A549 (cell line): ENCODE measurements around the gene PSMB9. TPM values are rescaled to one million over a fixed set of nuclear protein-coding genes. Genes with fewer than 3 reads are reported as not detected.

Source experiments
- ATAC-seq, 2 experiments: fragments of 200-7000 bp in 1 of 2; fragments of >200 bp in 1 of 2; cut with Nextera tagmentation in 1 of 2; cut with Tn5 transposase in 1 of 2; 3 replicates each; pipeline versions ENCODE4 v1.8.0 to v1.9.1; 2018 to 2020; ENCODE audit warnings: mild to moderate bottlenecking in 1 of 2, moderate library complexity in 1 of 2
- CTCF ChIA-PET: fragments of 300-600 bp; sonication (Branson Sonifier 250); formaldehyde crosslinking; extraction: SDS; loops from one replicate; lab custom pipeline; 2021; ENCODE audit warnings: antibody characterized with exemption, inconsistent platforms; lab: Yijun Ruan, JAX
- POLR2A ChIA-PET: fragments of 350-600 bp; formaldehyde crosslinking; extraction: SDS; loops from one replicate; lab custom pipeline; 2021; ENCODE audit warnings: antibody characterized with exemption, inconsistent platforms; lab: Yijun Ruan, JAX
- DNase-seq, 2 experiments: peaks; one replicate each; pipeline versions ENCODE4 v3.0.0 to v3.0.0-alpha.2; 2011 to 2016; ENCODE audit warnings: low read depth in 1 of 2, low spot score in 1 of 2
- FAIRE-seq: peaks from 2 replicates; lab custom pipeline; 2011; peaks lifted over from hg19 to GRCh38; lab: Jason Lieb, UNC
- H3K27ac ChIP-seq, 2 experiments: fragments of >200 bp; sonication (Bioruptor Twin); formaldehyde crosslinking; 3 replicates each; pipeline ENCODE4 v1.5.1; 2016 to 2017
- H3K4me1 ChIP-seq: fragments of >200 bp; sonication (Bioruptor Twin); formaldehyde crosslinking; 3 replicates; pipeline ENCODE4 v1.6.1; 2016
- H3K4me2 ChIP-seq: fragments of >200 bp; sonication (Bioruptor Twin); formaldehyde crosslinking; 3 replicates; pipeline ENCODE4 v1.6.1; 2016
- H3K4me3 ChIP-seq: fragments of >200 bp; sonication (Bioruptor Twin); formaldehyde crosslinking; 3 replicates; pipeline ENCODE4 v1.5.1; 2016
- H3K9me3 ChIP-seq: fragments of >200 bp; sonication (Bioruptor Twin); formaldehyde crosslinking; 3 replicates; pipeline ENCODE4 v1.6.1; 2016
- ATOH8 ChIP-seq: fragments of 250-450 bp; sonication (Bioruptor Pico); IDR thresholded peaks from 2 replicates; pipeline ENCODE4 v1.5.0; 2020; ENCODE audit warnings: low read depth, mild to moderate bottlenecking, moderate library complexity
- CBX8 ChIP-seq: fragments of 200-600 bp; sonication (generic); IDR thresholded peaks from 2 replicates; pipeline ENCODE4 v1.6.1; 2016
- CEBPB ChIP-seq, 2 experiments: fragments of >200 bp in 1 of 2; sonication (Bioruptor Twin) in 1 of 2; formaldehyde crosslinking in 1 of 2; IDR thresholded peaks; 2 replicates each; pipeline ENCODE4 v1.6.1; 2012 to 2016
- CHD2 ChIP-seq: fragments of 150-350 bp; IDR thresholded peaks from 2 replicates; pipeline ENCODE4 v1.6.1; 2014; ENCODE audit warnings: low read length; ENCODE audit not compliant: partially characterized antibody
- CTCF ChIP-seq: fragments of >200 bp; sonication (Bioruptor Twin); formaldehyde crosslinking; IDR thresholded peaks from 3 replicates; pipeline ENCODE4 v1.5.1; 2016
- EHF ChIP-seq: fragments of 250-450 bp; sonication (Bioruptor Pico); IDR thresholded peaks from 2 replicates; pipeline ENCODE4 v1.5.0; 2020; ENCODE audit warnings: mild to moderate bottlenecking
- EHMT2 ChIP-seq: fragments of 200-600 bp; sonication (generic); IDR thresholded peaks from 2 replicates; pipeline ENCODE4 v1.6.1; 2016; ENCODE audit warnings: antibody characterized with exemption, low read depth, mild to moderate bottlenecking, moderate library complexity
- ELK1 ChIP-seq: fragments of 150-350 bp; IDR thresholded peaks from 2 replicates; pipeline ENCODE4 v1.6.1; 2014; ENCODE audit warnings: low read depth, mild to moderate bottlenecking, low read length
- EP300 ChIP-seq, 2 experiments: fragments of >200 bp; sonication (Bioruptor Twin); formaldehyde crosslinking; IDR thresholded peaks; 2 replicates in 1 of 2; 3 replicates in 1 of 2; pipeline ENCODE4 v1.6.1; 2016 to 2017
- FOSL2 ChIP-seq, 2 experiments: fragments of 450-650 bp in 1 of 2; fragments of >200 bp in 1 of 2; sonication (Bioruptor Twin) in 1 of 2; formaldehyde crosslinking; IDR thresholded peaks; 2 replicates each; pipeline versions ENCODE4 v1.5.0 to v1.6.1; 2016 to 2020; ENCODE audit warnings: mild to moderate bottlenecking in 1 of 2, moderate library complexity in 1 of 2
- GATA3 ChIP-seq: IDR thresholded peaks from 2 replicates; pipeline ENCODE4 v1.6.1; 2012; ENCODE audit warnings: borderline replicate concordance
- HDAC2 ChIP-seq: fragments of 200-600 bp; sonication (generic); IDR thresholded peaks from 2 replicates; pipeline ENCODE4 v1.6.1; 2016
- KDM5A ChIP-seq: fragments of 200-600 bp; sonication (generic); IDR thresholded peaks from 2 replicates; pipeline ENCODE4 v1.6.1; 2016; ENCODE audit warnings: antibody characterized with exemption, mild to moderate bottlenecking
- NPAS2 ChIP-seq: fragments of 250-450 bp; sonication (Bioruptor Pico); IDR thresholded peaks from 2 replicates; pipeline ENCODE4 v1.8.0; 2022; ENCODE audit warnings: mild to moderate bottlenecking, moderate library complexity, borderline replicate concordance
- POLR2A ChIP-seq: IDR thresholded peaks from 2 replicates; pipeline ENCODE4 v1.6.1; 2012; ENCODE audit warnings: mild to moderate bottlenecking, low read length
- POLR2AphosphoS2 ChIP-seq: conservative IDR thresholded peaks from 2 replicates; pipeline ENCODE4 v1.6.1; 2012; ENCODE audit warnings: low read length, improper control_type of control experiment, inconsistent platforms
- RARB ChIP-seq: fragments of 250-450 bp; sonication (Bioruptor Pico); IDR thresholded peaks from 2 replicates; pipeline ENCODE4 v1.8.0; 2021; ENCODE audit warnings: mild to moderate bottlenecking, moderate library complexity
- RNF2 ChIP-seq: fragments of 200-600 bp; sonication (generic); IDR thresholded peaks from 2 replicates; pipeline ENCODE4 v1.6.1; 2016; ENCODE audit warnings: low read depth, mild to moderate bottlenecking, antibody characterized with exemption, moderate library complexity, borderline replicate concordance
- TFCP2L1 ChIP-seq: fragments of 250-450 bp; sonication (Bioruptor Pico); IDR thresholded peaks from 2 replicates; pipeline ENCODE4 v1.5.0; 2021; ENCODE audit warnings: mild to moderate bottlenecking
- ZC3H11A ChIP-seq: fragments of 450-650 bp; IDR thresholded peaks from 2 replicates; pipeline ENCODE4 v1.6.1; 2014; ENCODE audit warnings: antibody characterized with exemption, mild to moderate bottlenecking
- ZFP36 ChIP-seq: fragments of 450-650 bp; IDR thresholded peaks from 2 replicates; pipeline ENCODE4 v1.6.1; 2014; ENCODE audit warnings: borderline replicate concordance; ENCODE audit not compliant: partially characterized antibody
- ZSCAN20 ChIP-seq: fragments of 250-450 bp; sonication (Bioruptor Pico); IDR thresholded peaks from 2 replicates; pipeline ENCODE4 v1.8.0; 2022; ENCODE audit warnings: mild to moderate bottlenecking, moderate library complexity
- whole genome bisulfite sequencing: methylation state at CpG from one replicate; pipeline ENCODE4 v1.1.6; 2017; ENCODE audit errors: missing lambda C conversion rate; 5-methylcytosine and 5-hydroxymethylcytosine counted together
- polyA plus RNA-seq, 4 experiments: library from polyadenylated mRNA; depleted of rRNA in 3 of 4; stranded (reverse); fragments of >200 nt; fragmentation: RNase III in 1 of 4; extraction: RNeasy Plus Mini Kit Qiagen cat#74134 plus additional on column Dnase treatment in 1 of 4; gene quantifications; 2 replicates in 3 of 4; 3 replicates in 1 of 4; pipeline ENCODE4 v1.2.3, GENCODE V29; 2011 to 2017
- TF ChIP-seq, protein P1 (sequence below): fragments of >200 bp; sonication (Bioruptor Twin); formaldehyde crosslinking; IDR thresholded peaks from 2 replicates; pipeline ENCODE4 v1.6.1; 2016
- TF ChIP-seq, protein P2 (sequence below): IDR thresholded peaks from 2 replicates; pipeline ENCODE4 v1.6.1; 2012

PSMB9 gene
- polyA plus RNA-seq, 2 of the 4 experiments (the other 2 are of a cell fraction), result 9.2 to 12.5 TPM

- H3K4me3 ChIP-seq, result no peak overlapping the region
- 52% methylated on average over 2 of the region's 2 CpGs for WGBS
These were observed 51.1 kb downstream of the PSMB9 start for GRCh38 chr6:32905078-32905477.

DNA sequence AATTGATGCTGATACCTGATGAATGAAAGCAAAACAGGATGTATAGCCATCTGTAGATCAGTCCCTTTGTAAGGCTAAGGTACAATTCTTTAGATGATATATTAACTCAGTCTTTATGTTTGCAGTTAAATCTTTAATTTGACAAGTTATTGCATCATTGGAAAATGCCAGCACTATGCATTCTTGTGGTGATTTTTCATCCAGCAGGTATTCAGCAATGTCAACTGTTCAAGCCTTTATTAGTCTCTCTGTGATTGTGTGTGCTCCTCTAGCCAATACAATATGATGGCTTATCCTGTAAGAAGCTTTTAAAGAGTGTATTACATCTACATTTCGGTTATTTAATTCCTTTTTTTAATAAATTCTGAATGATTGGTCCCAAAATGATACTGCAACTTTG, 52.5 kb downstream of the PSMB9 start:
- no peaks in the 10 kb centered on the region for H3K9me3 ChIP-seq
- FAIRE-seq (no peak), ATAC-seq (no peak; a peak in 1 of 6 replicates), DNase-seq (no peak)
- H3K27ac ChIP-seq, result peak overlapping the region; percentile 41 to 70; a peak in 5 of 6 replicates
- TF ChIP-seq FOSL2 (IDR thresholded peaks at IDR 0.05) (no peak), FOSL2 (CRISPR knock-in tag; IDR thresholded peaks at IDR 0.05) (no peak), POLR2A (no peak), CBX8 (no peak), RNF2 (no peak), CEBPB (IDR thresholded peaks at IDR 0.05) (peak; percentile 18 to 84; a peak in 3 of 4 replicates), KDM5A (no peak), ZC3H11A (no peak), GATA3 (peak; percentile 52; the same call in 1 of the 2 replicates), HDAC2 (no peak)
- TF ChIP-seq, protein P1, sequence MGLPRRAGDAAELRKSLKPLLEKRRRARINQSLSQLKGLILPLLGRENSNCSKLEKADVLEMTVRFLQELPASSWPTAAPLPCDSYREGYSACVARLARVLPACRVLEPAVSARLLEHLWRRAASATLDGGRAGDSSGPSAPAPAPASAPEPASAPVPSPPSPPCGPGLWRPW, result no peak
- peak overlapping the region; percentile 53 for H3K4me2 ChIP-seq
- 6% methylated on average over 1 of the region's 1 CpG for WGBS
- ChIA-PET POLR2A (no interaction called here), CTCF (interaction anchor here (1.0 to 1.1 kb wide), 3 partner anchors 8 to 27 kb away, joined by 3 to 4 read pairs (median 4); no protein-coding TSS in a partner anchor)
- H3K4me3 ChIP-seq, result no peak overlapping the region
- peaks cover 71% of the 10 kb centered on the region for H3K4me1 ChIP-seq

More at GRCh38 chr6:32905078-32905477, 51.1 kb downstream of the PSMB9 start:
- Histone ChIP-seq H3K27ac (peak overlapping the region; percentile 55 to 70; a peak in 5 of 6 replicates), H3K4me2 (peak overlapping the region; percentile 53), H3K4me1 (peaks cover 69% of the 10 kb centered on the region), H3K9me3 (no peaks in the 10 kb centered on the region)
- TF ChIP-seq EP300 (IDR thresholded peaks at IDR 0.05) (no peak), ZSCAN20 (no peak), CTCF (no peak), TFCP2L1 (no peak), NPAS2 (CRISPR knock-in tag) (no peak), ZFP36 (no peak), CHD2 (no peak), RARB (CRISPR knock-in tag) (no peak), ELK1 (no peak), HDAC2 (no peak), EHF (CRISPR knock-in tag) (no peak), POLR2AphosphoS2 (no peak), EHMT2 (no peak), ATOH8 (CRISPR knock-in tag) (no peak)
- TF ChIP-seq, protein P2, sequence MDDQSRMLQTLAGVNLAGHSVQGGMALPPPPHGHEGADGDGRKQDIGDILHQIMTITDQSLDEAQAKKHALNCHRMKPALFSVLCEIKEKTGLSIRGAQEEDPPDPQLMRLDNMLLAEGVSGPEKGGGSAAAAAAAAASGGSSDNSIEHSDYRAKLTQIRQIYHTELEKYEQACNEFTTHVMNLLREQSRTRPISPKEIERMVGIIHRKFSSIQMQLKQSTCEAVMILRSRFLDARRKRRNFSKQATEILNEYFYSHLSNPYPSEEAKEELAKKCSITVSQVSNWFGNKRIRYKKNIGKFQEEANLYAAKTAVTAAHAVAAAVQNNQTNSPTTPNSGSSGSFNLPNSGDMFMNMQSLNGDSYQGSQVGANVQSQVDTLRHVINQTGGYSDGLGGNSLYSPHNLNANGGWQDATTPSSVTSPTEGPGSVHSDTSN, result no peak
- ATAC-seq (no peak), DNase-seq (no peak), FAIRE-seq (no peak)
- CTCF ChIA-PET, result interaction anchor here (0.8 to 3.3 kb wide), 7 partner anchors 11 to 80 kb away, joined by 3 to 10 read pairs (median 4); partner anchors contain the start of gene TAP2
- POLR2A ChIA-PET, result interaction anchor here (0.6 to 1.0 kb wide), 3 partner anchors 38 to 144 kb away, joined by 3 to 5 read pairs (median 5); no protein-coding TSS in a partner anchor
